C4-2B (cell line): ENCODE data around the gene CA12.

Experiments used
- H3K27ac ChIP-seq: fragments of 450-650 bp; 2 replicates; pipeline ENCODE4 v1.5.1; 2017
- CTCF ChIP-seq: fragments of 450-650 bp; conservative IDR thresholded peaks from 2 replicates; pipeline ENCODE4 v1.5.1; 2017; ENCODE audit warnings: mild to moderate bottlenecking
- ZFX ChIP-seq: fragments of 450-650 bp; IDR thresholded peaks from 2 replicates; pipeline ENCODE4 v1.6.1; 2017

The CA12 gene

GRCh38 chr15:63318344-63318743 is 63.3 kb downstream of the CA12 start:
- TF ChIP-seq CTCF (no peak), ZFX (no peak)
- no peak overlapping the region for H3K27ac ChIP-seq

- no peak overlapping the region for H3K27ac ChIP-seq
- no peak for TF ChIP-seq ZFX
- TF ChIP-seq CTCF, result no peak
These were observed 67.2 kb downstream of the CA12 start for GRCh38 chr15:63314409-63314808.

- no peak overlapping the region for H3K27ac ChIP-seq
- no peak for TF ChIP-seq ZFX
- TF ChIP-seq CTCF, result no peak
These were observed 67.8 kb downstream of the CA12 start for GRCh38 chr15:63313825-63314224.

- TF ChIP-seq CTCF (no peak), ZFX (no peak)
- H3K27ac ChIP-seq, result no peak overlapping the region
These were observed 69.4 kb downstream of the CA12 start for GRCh38 chr15:63312286-63312685.

- H3K27ac ChIP-seq, result no peak overlapping the region
- TF ChIP-seq CTCF, result no peak
- TF ChIP-seq ZFX, result no peak
These were observed 71.0 kb downstream of the CA12 start for GRCh38 chr15:63310646-63311045.

GRCh38 chr15:63308947-63309346 is 72.7 kb downstream of the CA12 start:
- TF ChIP-seq CTCF (no peak), ZFX (no peak)
- H3K27ac ChIP-seq, result no peak overlapping the region

GRCh38 chr15:63308491-63308890 is 73.2 kb downstream of the CA12 start:
- TF ChIP-seq ZFX (no peak), CTCF (no peak)
- H3K27ac ChIP-seq, result no peak overlapping the region
